GM12874 (cell line): Measurements from ENCODE around the gene HCN3.

Source experiments
- TF ChIP-seq, protein P1 (sequence below): IDR thresholded peaks from 2 replicates; pipeline ENCODE4 v1.5.1; 2011; ENCODE audit warnings: low read depth, mild to moderate bottlenecking, control low read depth, low read length, moderate library complexity; ENCODE audit not compliant: insufficient read depth

The HCN3 gene

DNA sequence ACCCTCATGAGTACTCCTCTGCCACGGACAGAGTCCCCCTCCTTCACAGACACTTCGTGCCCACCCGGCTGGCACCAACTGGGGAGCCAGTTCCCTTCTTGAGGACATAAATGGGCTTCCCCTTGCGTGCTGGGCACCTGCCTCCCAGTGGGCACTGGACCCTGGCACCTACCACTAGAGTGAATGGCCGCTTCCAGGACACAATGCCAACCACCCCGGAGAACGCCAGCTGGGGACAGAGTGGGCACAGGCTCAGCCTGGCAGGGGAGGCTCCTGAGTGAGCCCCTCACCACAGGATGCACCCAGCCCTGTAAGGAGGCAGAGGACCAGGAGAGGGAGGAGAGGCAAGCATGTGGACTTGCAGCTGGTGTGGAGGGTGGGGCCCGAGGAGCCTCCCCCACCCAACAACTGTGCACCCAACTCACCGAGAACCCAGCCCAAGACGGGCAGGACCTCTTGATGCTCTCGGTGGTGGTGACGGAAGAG lies 23.0 kb upstream of the HCN3 start:
- TF ChIP-seq, protein P1, sequence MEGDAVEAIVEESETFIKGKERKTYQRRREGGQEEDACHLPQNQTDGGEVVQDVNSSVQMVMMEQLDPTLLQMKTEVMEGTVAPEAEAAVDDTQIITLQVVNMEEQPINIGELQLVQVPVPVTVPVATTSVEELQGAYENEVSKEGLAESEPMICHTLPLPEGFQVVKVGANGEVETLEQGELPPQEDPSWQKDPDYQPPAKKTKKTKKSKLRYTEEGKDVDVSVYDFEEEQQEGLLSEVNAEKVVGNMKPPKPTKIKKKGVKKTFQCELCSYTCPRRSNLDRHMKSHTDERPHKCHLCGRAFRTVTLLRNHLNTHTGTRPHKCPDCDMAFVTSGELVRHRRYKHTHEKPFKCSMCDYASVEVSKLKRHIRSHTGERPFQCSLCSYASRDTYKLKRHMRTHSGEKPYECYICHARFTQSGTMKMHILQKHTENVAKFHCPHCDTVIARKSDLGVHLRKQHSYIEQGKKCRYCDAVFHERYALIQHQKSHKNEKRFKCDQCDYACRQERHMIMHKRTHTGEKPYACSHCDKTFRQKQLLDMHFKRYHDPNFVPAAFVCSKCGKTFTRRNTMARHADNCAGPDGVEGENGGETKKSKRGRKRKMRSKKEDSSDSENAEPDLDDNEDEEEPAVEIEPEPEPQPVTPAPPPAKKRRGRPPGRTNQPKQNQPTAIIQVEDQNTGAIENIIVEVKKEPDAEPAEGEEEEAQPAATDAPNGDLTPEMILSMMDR = no peak

- TF ChIP-seq, protein P1 = no peak
Observed at GRCh38 chr1:155254714-155255242, 22.5 kb upstream of the HCN3 start.

GRCh38 chr1:155255243-155256007 lies 21.8 kb upstream of the HCN3 start, which contains the start of gene ENTREP3:
Gene ENTREP3 (minus strand): TSS chr1:155255483. CDS start chr1:155254877, 606 bp downstream.
- TF ChIP-seq, protein P1 = no peak

DNA sequence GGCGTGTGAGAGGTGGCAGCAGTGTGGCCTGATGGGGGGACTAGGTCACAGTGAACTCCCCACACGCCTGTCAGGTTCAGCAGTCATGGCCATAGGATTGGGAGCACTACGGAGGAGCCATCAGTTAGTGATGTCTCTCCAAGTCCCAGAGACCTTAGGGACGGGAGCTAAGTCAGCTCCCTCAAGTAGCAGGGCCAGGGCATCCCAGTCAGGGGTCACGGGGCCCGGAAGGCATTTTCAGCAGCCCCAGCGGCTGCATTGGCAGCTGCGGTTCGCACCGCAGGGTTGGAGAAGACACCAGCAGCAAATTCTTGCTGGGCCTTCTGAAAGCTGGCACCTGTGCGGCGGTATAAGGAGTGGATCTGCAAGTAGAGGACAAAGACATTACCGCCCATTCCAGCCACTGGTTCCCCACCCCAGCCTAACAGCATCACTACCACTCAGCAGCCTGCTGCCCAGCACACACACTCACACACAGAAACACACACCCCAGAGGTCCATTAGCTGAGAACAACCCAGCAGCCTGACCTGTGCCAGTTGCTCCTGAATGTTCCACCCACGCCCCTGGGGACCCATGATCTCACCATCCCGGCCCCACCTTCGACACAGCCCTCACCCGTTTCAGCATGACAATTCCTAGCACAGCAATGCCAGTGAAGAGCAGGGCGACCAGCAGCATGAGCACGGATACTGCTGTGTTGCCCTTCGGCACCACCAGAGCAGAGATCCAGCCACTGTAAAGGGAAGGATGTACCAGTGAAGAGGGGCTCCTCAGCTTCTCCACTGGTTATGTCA lies 21.0 kb upstream of the HCN3 start:
- TF ChIP-seq, protein P1 = no peak

DNA sequence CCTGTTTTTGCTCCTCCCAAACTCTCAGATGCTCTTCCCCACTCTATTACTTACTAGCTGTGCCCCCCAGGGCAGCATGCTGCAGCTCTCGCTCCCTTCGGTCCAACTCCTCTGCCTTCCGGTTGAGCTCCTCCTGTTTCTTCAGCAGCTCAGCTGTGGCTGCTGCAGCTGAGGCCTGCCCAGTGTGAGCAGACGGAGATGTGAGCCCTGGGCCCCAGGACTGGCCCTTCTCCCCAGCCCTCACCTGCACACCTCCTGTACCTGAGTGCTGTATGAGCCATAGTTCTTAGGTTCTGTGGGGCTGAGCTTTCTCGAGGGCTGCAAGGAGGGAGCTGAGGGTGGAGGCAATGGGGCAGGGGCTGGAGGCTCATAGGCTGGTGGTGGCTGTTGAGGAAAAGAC lies 17.0 kb upstream of the HCN3 start:
- TF ChIP-seq, protein P1 = no peak

GRCh38 chr1:155261493-155261851 lies 15.8 kb upstream of the HCN3 start:
- TF ChIP-seq, protein P1 = no peak
